Amniotic stem cell (primary cell): ENCODE measurements around the gene DAGLB.
"Not testable (repeated sequence)": the region's sequence is repeated elsewhere in the genome, so short reads cannot be mapped to it uniquely, and the experiment has no call there.

Experiments
- DNase-seq: peaks from one replicate; lab custom pipeline; 2025; lab: John Stamatoyannopoulos, UW

Gene DAGLB

DNA sequence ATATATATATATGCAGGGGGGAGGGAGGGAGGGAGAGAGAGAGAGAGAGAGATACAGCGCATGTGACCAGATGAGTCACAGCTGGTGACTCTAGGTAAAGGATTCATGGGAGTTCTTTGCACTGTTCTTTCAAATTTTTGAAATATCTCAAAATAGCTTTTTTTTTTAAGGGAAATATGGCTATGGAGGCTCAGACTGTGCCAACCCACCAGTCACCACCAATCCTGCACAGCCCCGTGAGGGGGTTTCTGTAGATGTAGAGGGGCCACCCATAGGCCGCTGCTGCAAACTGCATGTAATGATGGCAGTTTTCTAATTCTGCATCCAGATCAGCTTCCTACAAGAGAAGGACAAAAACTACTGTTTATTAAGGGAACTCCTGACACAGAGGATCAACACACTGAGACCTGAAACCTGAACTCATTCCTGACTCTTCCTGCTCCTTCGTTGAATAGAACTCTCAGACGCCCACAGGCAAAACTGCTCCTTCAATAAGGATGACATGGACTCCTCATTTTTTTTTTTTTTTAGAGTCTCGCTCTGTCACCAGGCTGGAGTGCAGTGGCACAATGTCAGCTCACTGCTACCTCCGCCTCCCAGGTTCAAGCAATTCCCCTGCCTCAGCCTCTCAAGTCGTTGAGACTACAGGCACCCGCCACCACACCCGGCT is 17.3 kb downstream of the DAGLB start:
- DNase-seq, result peak; percentile 17

DNA sequence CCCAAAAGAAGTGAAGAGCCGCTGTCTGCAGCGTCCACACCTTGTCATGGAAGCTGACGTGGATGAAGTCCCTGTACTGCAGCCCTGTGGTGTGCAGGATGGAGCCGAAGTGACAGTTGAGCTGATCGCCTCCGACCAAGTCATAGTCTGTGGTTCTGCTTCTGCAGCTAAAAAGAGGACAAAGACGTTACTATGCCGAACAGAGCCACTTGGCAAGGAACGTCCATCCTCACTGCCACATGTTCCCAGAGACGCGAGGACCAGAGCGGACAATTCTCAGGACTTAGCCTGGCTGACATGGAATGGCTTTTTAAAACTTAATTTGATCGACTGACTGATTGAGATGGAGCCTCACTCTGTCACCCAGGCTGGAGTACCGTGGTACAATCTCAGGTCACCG is 21.8 kb downstream of the DAGLB start:
- DNase-seq, result no peak

DNA sequence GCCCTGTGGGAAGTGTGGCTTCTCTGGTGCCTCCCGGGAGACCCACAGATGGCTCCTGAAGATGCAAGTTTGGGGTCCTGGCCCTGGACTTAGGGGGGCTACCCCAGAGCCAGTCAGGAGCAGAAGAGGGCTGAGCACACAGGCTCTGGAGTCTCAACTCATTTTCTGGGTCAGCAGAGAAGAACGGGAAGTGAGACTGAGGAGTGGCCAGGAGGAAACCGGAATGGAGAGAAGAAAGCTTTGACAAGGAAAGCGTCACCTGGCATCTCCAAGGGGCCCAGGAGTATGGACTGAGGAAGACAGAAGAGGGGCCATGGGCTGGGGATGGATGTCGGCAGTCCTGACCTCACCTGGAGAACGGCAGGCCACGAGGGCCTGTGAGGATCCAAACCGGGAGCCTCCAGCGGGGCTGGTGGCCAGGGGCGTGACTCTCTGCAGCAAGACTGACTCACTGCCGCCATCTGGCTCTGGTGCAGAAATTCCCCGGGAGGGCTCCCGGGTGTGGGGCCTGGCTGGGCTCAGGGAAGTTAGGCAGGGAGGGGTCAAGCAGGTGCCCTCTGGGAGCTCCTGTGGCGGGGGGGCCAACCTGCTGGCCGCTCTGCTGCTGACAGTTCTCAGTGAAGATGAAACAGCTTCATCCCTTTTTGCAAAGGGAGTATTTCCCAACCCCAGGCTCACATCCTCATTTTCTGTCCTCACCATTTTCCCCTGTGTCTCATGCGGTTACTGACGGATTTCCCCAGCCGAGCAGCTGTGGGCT is 23.6 kb downstream of the DAGLB start:
- DNase-seq, result no peak

DNA sequence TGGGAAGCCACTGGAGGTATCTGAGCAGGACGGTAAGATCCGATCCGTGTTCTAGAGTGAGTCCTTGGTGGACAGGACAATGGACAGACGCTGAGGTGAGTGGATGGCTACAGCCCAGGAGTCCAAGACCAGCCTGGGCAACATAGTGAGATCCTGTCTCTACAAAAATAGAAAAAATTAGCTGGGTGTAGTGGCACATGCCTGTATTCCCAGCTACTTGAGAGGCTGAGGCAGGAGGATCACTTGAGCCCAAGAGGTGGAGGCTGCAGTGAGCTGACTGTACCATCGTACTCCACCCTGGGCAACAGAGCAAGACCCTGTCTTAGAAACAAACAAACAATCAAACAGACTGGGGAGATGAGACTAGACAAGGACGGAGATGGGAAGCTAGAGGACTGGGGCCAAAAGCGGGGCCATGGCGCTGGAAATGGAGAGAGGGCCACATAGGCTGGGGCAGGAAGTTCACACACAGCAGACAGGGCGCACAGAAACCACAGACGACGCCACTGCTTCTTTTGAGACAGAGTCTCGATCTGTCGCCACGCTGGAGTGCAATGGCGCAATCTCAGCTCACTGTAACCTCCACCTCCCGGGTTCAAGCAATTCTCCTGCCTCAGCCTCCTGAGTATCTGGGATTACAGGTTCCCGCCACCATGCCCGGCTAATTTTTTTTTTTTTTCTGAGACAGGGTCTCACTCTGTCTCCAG is 24.7 kb downstream of the DAGLB start:
- no peak for DNase-seq

DNA sequence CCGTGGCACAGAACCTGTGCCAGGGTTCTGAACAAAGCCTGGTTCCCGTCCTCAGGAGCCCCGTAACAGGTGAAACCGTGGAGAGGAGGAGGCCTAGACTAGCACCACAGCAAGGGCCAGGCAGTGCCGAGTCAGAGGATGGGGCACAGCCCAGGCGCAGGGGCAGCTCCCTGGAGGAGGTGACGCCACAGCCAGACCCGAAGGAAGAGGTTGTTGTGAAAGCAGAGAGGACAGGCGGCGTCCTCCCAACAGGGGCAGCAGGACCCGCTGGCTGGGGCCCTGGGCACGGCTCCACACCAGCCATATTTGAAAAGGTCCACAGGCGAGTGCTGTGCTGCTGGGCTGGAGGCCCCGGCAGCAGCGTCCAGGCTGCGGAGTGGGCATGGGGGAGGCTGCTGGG is 25.7 kb downstream of the DAGLB start:
- no peak for DNase-seq

DNA sequence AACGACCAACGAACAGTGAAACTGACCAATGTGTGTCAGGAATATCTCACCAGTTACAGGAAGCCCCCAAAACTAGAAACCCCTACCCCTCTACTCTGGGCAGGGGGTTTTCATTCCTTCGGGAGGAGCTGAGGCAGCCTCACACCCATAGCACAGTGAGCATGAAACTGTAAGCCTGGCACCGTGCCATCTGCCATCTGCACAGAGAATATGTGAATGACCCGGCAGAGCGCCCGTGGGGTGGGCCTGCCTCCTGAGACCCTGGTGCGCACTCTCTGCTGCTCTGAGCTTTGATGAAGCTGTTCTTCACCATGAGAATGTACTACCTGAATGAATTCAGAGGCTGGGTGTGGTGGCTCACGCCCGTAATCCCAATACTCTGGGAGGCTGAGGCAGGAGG is 27.1 kb downstream of the DAGLB start:
- no peak for DNase-seq

DNA sequence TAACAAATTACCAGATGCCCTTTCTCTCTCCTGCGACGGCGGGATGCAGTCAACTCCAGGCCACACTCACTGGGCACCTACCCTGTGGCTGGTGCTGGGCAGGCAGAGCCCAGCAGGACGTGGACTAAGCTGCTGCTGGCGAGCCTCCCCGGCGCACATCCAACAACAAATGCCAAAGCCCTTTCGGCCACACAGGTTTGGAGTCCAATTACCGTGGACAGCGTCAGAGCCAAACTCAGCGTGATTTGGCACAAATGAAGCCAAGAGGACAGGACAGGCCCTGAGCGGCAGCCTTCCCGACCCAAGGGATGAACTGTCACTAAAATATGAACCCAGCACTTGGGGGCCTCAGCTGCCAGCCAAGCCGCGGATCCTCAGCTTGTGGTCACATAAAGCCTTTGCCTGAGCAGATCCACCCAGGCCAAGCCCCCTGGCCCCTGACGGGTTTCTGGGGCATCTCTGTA is 28.4 kb downstream of the DAGLB start:
- no peak for DNase-seq

DNA sequence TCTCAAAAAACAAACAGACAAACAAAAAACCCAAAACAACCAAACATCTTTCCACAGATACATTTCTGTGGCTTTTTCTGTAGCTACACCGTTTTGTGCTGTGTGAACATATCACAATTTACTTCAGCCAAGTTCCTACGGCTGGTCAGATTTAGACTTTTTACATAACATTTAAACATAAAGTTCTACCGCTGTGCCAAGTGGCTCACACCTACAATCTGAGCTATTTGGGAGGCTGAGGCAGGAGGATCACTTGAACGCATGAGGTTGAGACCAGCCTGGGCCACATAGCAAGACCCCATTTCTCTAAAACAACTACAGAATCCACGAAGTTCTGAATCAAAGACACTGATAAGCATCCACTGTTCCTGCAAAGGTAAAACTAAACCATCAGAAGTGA is 30.3 kb downstream of the DAGLB start:
- DNase-seq, result no peak

DNA sequence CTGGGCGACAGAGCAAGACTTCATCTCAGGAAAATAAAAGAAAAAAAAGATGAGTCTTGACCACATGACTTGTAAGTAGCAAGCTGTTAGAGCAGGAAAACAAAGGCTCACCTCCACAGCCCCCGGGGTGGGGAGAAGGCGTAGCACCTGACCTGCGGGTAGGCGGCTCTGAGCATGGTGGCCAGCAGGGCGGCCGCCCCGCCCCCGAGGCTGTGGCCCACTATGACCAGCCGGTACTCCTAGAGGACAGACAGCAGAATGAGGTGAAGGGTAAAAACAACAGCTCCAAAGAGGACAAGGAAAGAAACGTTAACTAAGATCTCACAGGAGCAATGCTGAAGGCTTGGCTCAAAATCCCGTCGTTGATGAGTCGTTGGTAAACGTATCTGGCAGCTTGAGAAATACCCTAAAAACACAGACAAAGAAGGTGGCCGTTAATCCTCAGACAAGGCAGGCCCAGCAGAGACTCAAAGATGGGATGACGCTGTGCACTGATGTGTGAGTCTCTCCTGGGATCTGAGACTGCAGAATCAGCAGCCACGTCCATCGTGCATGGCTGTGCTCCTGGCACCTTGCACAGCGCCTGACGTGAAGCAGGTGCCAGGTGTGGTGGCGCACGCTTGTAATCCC is 31.1 kb downstream of the DAGLB start:
- no peak for DNase-seq

DNA sequence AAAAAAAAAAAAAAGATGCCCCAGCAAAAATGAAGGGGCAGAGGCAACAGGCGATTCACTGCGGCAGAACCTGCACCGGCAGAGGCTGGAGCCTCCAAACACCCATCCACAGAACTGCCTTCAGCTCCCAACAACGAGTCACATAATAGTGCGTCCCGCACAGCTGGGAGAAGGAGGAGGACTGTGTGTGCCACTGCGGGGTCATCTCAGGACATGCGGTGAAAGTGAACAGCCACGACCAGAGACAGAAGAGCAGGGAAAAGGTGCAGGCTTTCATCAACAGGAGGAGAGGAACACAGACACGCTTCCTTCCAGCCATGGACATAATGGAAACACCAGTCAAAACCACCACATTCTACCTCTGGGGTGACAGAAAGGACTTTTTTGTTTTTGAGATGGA is 34.1 kb downstream of the DAGLB start:
- DNase-seq, result no peak

DNA sequence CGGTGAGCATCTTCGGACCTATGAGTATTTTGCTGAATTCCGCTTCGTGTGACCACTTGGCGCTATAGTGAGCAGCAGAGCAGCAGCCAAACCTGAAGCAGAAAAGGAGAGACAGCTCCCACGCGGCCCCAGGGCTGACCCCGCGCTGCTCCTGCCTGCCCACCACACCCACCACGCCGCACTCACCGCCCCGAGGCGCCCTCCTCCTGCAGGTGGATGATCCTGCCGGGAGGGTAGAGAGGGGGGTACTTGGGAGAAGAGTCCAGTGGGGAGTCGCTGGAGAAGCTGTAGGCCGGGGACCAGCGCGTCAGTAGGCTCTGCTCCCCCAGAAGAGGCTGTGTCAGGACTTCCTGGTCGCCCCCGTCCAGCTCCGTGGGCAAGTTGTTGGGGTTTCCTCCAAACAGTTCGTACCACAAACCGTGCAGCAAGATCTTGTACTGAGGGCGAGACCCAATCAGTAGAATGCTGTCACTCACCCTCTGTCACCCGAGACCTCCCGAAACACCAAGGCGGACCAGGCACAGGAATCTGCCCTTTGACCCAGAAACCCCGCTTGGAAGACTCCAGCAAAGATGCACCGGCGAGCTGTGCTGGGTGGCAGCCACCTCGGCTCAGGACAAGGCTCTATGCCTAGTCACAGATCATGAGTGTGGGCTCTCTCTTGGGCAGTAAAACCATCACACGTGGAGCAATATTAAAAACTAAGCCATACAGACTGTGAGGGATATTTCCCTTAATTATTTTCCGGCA is 37.6 kb downstream of the DAGLB start:
- no peak for DNase-seq

DNA sequence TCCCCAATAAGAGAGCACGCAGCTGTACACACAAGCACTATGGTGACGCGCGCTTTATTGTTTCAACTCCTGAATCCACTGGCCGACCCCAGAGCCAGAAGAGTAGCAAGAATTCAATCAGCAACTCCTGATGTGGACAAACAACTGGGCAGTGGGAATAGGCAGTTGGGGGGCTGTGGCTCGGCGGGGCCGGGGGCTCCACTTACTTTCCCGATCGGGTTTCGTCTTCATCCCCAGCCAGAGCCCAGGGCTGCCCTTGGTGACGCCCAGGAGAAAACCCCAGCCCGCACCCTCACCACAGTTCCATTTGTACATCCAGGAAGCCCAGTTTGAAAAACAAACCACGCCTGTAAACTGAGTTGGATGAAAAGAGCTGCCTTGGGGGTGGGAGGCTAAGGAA is 38.7 kb downstream of the DAGLB start:
- no peak for DNase-seq

DNA sequence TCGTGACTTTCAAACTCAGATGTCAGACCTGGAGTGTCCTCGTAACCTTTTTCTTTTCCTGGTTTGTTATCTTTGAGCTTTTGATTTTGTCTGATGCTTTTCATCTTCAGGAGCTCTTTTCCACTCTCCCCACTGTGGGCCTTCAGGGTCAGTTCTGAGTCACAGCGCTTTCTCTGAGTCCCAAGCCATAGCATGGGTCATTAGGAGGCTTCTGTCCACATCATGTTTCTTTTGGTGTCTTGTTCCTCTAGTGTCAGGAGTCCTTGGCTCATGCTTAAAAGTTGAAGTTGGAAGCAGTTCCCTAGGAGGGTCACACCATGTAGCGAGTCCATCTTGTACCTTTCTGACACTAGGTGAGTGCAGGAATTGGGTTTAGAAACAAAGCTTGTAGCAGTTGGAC is 40.3 kb downstream of the DAGLB start:
- DNase-seq, result no peak

DNA sequence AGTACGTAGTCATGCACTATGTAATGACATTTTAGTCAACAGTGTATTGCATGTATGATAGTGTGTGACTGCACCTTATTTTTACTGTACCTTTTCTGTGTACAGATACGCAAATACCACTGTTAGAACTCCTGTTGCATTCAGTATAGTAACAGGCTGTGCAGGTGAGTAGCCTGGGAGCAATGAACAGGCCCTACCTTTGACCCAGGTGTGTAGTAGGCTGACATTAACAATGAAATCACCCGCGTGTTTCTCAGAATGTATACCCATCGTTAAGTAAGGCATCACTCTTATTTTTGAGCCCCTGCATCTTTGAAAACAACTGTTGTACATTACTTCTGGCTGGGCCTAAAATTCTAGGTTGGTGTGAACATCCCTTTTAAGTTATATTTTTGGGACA is 41.6 kb downstream of the DAGLB start:
- DNase-seq, result no peak

DNA sequence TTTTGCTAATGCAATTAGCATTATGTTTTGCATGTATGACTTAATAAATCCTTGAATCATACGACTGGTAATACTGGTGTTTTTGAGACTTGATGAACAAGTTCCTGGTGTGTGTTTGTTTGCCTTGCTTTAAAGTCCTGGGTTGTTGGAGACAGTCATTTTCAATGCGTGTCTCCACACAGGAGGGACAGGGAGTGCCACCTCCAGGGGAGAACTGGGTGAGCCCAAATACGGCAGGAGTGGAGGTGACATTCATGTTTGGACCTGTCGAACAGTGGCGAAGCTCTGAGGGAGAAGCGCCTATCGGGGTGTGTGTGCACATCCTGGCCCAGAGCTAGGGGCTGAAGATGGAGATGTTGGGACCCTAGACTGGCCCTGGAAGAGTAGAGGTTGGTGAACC is 43.8 kb downstream of the DAGLB start:
- no peak for DNase-seq

DNA sequence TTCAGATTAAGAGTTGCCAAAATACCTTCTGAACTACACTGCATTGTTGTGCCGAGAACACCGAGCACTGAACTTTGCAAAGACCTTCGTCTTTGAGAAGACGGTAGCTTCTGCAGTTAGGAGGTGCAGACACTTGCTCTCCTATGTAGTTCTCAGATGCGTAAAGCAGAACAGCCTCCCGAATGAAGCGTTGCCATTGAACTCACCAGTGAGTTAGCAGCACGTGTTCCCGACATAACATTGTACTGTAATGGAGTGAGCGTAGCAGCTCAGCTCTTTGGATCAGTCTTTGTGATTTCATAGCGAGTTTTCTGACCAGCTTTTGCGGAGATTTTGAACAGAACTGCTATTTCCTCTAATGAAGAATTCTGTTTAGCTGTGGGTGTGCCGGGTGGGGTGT is 45.0 kb downstream of the DAGLB start:
- no peak for DNase-seq

DNA sequence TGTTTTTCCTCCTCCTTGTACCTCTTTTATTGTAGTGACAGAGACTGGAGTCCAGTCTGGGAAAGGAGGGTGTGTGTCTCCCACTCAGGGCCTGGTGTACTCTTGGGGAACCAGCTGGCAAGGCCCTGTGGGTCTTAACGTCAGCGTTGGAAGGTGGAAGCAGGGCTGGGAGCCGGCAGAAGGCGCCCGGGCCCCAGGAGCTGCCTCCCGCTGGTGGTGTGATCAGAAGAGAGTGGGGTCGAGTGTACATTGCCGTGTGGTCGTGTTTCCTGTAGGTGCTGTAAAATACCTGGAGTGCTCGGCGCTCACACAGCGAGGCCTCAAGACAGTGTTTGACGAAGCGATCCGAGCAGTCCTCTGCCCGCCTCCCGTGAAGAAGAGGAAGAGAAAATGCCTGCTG is 45.7 kb downstream of the DAGLB start:
- no peak for DNase-seq

DNA sequence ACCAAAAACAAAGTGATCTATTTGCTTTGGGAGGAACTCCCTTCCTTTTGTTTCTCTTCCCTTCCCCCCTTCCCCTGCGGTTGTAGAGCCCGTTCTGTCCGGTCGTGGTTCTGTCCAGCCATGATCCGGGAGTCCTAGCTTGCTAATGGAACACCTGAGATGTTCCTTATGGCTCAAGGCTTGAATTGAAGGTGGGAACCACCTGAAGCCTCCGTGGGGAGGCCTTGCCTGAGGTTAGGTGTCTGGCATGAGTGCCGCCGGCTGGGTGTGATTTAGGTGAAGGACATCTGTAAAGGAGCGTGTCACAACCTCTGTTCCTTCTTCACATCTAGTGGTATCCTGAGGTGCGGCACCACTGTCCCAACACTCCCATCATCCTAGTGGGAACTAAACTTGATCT is 46.2 kb downstream of the DAGLB start:
- DNase-seq, result no peak

DNA sequence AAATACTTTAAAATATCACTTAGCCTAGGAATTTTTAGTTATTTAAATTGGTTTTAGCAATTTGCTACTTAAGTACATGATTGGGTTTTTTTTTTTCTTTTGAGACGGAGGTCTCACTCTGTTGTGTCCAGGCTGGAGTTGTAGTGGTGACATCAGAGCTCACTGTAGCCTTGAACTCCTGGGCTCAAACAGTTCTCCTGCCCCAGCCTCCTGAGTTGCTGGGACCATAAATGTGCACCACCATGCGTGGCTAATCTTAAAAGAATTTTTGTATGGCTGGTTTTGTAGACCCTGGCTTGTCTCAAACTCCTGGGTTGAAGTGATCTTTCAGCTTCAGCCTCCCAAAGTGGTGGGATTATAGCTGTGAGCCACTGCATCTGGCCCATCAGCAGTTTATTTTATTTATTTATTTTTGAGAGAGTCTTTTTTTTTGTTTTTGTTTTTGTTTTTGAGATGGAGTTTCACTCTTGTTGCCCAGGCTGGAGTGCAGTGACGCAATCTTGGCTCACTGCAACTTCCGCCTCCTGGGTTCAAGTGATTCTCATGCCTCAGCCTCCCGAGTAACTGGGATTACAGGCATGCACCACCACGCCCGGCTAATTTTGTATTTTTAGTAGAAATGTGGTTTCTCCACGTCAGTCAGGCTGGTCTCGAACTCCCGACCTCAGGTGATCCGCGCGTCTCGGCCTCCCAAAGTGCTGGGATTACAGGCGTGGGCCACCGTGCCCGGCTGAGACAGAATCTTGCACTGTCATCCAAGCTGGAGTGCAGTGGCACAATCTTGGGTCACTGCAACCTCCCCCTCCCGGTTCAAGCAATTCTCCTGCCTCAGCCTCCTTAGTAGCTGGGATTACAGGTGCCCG is 47.3 kb downstream of the DAGLB start:
- not testable (repeated sequence) for DNase-seq

DNA sequence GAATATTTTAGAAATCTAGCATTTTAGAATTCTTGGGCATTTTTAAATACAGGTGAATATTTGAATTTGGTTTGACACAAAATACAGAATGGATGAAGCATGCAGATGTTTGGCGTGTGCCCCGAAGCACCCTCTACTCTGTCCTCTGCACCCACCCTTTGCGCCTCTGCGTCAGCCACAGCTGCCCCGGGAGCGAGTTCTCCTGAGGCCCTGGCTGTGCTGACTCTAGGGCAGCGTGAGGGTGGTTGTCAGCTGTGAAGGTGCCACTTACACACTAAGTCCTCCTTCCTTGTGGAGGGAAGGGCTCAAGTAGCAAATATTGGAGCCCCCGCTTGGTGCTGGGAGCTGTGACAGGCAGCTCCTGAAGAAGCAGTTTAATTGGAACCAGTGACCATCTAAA is 48.4 kb downstream of the DAGLB start:
- DNase-seq, result no peak

DNA sequence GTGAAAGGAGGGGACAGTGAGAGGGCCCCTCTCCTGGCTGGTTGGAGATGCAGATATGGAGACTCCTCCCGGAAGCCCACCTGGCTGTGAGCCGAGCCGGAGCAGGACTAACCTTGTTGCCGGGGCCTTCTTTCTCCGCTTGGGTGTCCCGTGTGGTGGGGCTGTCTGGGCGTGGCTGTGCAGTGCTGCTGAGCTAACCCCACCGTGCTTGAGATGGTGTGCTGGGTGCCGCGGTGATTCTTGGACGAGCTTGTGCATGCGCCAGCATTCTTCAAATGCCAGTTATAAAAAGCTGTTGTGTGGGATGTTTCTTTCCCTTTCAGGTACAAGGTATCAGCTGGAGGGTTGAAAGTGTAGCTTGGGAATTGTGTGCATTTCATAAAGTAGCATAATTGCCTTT is 48.8 kb downstream of the DAGLB start:
- DNase-seq, result no peak
